ENCODE results near the gene USP24.

The USP24 gene, protein sequence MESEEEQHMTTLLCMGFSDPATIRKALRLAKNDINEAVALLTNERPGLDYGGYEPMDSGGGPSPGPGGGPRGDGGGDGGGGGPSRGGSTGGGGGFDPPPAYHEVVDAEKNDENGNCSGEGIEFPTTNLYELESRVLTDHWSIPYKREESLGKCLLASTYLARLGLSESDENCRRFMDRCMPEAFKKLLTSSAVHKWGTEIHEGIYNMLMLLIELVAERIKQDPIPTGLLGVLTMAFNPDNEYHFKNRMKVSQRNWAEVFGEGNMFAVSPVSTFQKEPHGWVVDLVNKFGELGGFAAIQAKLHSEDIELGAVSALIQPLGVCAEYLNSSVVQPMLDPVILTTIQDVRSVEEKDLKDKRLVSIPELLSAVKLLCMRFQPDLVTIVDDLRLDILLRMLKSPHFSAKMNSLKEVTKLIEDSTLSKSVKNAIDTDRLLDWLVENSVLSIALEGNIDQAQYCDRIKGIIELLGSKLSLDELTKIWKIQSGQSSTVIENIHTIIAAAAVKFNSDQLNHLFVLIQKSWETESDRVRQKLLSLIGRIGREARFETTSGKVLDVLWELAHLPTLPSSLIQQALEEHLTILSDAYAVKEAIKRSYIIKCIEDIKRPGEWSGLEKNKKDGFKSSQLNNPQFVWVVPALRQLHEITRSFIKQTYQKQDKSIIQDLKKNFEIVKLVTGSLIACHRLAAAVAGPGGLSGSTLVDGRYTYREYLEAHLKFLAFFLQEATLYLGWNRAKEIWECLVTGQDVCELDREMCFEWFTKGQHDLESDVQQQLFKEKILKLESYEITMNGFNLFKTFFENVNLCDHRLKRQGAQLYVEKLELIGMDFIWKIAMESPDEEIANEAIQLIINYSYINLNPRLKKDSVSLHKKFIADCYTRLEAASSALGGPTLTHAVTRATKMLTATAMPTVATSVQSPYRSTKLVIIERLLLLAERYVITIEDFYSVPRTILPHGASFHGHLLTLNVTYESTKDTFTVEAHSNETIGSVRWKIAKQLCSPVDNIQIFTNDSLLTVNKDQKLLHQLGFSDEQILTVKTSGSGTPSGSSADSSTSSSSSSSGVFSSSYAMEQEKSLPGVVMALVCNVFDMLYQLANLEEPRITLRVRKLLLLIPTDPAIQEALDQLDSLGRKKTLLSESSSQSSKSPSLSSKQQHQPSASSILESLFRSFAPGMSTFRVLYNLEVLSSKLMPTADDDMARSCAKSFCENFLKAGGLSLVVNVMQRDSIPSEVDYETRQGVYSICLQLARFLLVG (N-terminal part only)

DNA sequence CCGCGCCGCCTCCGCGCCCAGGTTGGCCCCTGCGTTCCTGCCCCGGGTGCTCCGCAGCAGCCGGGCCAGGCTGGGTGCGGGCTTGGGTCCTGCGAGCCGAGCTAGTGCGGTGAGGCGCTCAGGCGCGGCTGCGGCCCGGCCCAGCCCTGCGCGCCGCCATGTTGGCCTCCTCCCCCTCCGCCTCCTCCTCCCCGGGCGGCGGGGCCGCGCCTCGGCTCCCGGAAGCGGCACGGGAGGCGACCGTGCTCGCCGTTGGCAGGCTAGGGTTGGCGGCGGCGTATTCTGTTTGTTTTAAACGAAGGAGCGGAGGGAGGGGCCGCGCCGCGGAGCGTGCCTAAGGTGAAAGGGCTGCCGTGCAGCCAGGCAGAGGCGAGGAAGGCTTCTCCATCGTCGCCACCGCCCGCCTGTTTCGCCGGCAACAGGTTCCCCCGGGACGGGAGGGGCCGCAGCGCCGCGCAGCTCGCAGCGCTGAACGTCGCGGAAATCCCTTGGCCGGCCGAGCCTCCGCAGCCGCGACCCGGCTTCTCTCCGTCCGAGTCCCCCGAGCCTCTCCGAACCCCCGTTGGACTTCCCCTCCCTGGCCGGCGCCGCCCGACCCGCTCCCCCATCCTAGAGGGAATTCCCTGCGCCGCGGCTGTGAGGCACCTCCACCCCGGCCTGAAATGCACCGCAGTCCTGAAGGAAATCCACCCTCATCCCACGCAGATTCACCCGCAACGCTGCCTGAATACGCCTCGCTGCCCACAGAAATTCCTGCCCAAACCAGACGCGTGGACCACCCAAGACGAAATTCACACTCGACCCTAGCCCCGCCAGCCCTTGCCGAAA is at the start of gene USP24:
Gene USP24 (minus strand): TSS at position 171 of the 828 bp plus-strand sequence. CDS start 251 bp downstream, outside the sequence.
- DNase-seq: peak; percentile 76

DNA sequence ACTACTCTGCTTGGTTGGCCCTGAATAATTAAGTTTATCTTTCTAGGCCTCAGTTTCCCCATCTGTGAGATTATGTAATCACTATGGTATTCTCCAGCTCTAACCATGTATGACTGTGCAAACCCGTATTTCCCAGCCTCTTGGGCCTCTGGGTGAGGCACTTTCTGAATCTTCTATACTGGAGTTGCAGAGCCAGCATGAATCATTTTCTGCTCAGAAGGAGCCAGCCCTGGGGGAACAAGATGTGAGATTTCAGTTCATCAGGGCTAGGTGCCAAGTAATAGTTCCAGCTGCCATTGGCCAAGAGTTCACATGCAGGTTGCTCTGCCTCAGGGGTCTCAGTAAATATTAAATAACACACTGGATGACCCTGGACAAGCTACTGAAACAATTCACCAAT is 47.7 kb upstream of the USP24 start:
- no peak for DNase-seq

GRCh38 chr1:55259911-55260609 is 44.9 kb upstream of the USP24 start:
- no peak for DNase-seq

- DNase-seq: peak; percentile 24
These were observed 42.8 kb upstream of the USP24 start for GRCh38 chr1:55257958-55258357.

DNA sequence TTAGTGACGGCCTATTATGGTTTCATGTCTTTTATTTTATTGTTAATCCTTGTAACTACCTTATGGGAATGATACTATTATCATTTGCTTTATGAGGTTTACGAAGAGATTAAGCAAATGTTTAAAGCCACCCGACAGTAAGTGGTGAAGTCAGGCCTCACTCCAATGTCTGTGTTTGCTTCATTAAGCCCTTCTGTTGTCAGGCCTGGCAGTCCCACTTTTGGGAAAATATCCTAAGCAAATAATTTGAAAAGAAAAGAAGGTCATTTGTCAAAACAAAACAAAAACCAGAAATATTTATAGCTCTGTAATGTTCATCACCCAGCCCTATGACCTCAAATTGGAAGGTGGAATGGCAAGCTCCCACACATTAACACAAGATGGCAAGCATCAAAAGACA is 40.7 kb upstream of the USP24 start:
- no peak for DNase-seq

- no peak for DNase-seq
These were observed 37.9 kb upstream of the USP24 start for GRCh38 chr1:55252942-55253589.

DNA sequence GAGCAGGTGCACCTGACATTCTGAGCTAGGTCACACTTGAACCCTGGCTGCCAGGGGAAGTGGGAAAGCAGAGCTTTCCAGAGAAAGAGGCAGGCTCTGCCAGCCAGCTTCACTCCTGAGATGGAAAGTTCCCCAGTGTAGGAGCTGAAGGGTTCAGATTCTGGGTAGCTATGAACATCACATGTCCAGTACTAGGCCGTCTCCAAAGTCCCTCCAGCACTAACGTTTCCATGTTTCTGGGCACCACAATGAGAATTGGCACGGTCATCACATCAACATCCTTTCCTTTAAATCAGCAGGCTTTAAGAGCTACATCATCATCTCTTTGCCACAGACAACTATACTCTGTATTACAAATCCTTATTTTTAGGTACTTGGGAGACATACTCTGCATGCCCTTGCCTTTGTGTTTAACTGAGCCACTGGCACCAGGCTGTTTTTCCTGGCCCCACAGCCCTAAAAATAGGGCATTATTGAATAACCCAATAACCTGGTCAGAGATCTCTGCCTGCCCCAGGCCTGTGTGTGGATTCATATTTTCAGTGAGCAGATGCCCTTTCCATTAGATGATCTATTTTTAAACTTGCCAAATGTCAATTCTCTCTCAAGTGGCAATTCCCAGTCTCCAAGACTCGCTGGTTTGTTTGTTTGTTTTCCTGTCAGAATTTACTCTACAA is 35.4 kb upstream of the USP24 start:
- no peak for DNase-seq

- DNase-seq: no peak
These were observed 34.7 kb upstream of the USP24 start for GRCh38 chr1:55249646-55250398.

GRCh38 chr1:55246896-55247295 is 31.7 kb upstream of the USP24 start:
- DNase-seq: no peak

DNA sequence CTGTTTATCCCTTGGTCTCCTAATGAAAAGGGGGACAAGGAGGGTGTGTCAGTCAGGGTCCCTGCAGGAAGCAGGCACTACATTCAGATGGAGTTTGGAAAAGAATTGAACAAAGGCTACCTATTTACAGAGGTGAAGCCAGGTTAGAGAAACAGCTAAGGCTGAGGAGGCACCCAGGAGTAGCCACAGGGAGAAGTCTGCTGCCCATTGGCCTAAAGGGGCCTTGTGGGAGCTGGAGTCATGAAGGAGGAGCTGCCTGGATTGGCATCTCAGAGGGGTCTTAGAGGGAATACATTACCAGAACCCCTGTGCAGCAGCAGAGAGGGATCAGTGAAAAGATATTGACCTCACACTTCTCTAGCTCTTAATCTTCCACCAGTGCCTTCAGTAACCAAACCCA is 31.2 kb upstream of the USP24 start:
- DNase-seq: no peak

- DNase-seq: no peak
These were observed 30.6 kb upstream of the USP24 start for GRCh38 chr1:55245781-55246180.

GRCh38 chr1:55244476-55245099 is 29.4 kb upstream of the USP24 start:
- no peak for DNase-seq

DNA sequence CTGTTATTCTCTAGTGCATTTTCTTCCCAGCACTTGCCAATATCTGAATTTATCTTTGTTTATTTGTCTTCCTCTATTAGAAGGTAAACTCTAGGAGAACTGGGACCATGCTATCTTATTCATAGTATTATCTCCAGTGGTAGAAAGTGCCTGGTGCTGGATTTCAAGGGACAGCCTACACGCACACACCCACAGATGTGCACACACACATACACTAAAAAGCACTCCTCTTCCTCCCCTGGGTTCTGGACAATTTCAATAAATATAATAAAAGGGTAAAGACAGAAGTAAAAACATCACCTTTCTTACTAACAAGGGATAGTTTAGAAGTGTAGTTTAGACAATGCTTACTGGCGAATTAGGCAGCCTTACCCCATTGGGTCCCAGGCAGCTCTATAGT is 28.5 kb upstream of the USP24 start:
- no peak for DNase-seq

DNA sequence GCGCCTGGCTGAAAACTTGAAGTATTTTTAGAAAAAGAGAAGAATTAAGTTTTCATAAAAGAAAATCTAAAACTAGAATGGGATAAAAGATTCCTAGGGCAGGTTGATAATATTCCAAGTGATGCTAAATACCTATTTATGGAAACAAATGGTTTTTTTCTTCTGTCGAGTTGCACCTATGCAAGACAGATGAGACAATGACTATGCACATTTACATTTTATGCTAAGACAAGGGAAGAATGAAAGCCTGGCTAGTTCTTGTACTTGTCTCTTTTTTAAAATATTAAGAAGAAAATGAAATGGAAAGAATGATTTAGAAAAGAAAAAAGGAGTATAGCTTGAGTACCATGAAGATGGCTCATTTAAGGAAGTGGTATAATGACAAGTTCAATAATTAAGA is 24.4 kb upstream of the USP24 start:
- no peak for DNase-seq

- no peak for DNase-seq
These were observed 20.6 kb upstream of the USP24 start for GRCh38 chr1:55235722-55236121.

DNA sequence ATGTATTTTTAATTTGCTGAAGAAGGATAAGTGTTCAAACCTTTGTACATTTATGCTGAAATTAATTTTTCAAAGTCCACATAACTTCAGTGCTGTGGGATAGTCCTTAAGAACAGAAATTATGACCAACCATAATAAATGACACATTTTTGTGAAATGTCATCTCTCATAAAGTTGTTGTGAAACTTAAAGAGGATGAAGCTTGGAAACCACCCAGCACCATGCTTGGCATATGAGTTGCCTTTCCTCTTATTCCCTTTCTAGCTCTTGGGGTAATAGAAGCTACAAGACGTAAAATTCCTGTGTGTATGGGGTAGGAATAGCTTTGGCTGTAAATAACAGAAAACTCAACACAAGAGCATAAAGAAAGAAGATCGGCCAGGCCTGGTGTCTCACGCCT is 18.9 kb upstream of the USP24 start:
- DNase-seq: no peak

- no peak for DNase-seq
These were observed 18.1 kb upstream of the USP24 start for GRCh38 chr1:55233145-55233777.

DNA sequence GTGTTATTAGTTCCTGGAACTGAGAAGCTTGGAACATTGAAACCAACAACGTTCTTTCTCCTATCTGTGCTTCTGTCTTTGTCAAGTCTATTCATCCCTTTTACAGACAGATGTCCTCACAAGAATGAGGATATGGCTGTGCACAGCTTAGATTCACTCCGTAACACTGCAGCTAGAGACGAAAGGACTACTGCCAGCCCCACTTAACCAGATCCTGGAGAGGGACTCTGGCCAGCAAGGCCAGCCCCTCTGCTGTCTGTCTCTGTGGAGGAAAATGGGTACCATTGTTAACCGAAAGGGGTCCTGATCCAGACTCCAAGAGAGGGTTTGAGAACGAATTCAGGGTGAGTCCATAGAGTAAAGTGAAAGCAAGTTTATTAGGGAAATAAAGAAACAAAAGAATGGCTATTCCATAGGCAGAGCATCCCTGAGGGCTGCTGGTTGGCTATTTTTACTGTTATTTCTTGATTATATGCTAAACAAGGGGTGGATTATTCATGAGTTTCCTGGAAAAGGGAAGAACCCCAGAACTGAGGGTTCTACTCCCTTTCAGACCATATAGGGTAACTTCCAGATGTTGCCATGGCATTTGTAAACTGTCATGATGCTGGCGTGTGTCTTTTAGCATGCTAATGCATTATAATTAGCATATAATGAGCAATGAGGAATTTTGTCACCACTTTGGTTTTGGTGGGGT is 17.4 kb upstream of the USP24 start:
- DNase-seq: no peak
